COLO668 (cell line): ENCODE measurements around the gene PTPRU.
"Not testable (repeated sequence)": the region's sequence is repeated elsewhere in the genome, so short reads cannot be mapped to it uniquely, and the experiment has no call there.

Experiments
- DNase-seq: peaks from one replicate; lab custom pipeline; 2025; ENCODE audit not compliant: unreplicated experiment; lab: John Stamatoyannopoulos, UW

PTPRU gene

GRCh38 chr1:29314685-29315084 is 78.4 kb downstream of the PTPRU start:
- DNase-seq = not testable (repeated sequence)

- DNase-seq = no peak
These were observed 78.9 kb downstream of the PTPRU start for GRCh38 chr1:29315262-29315661.

- no peak for DNase-seq
These were observed 79.6 kb downstream of the PTPRU start for GRCh38 chr1:29315876-29316275.

GRCh38 chr1:29317063-29317915 is 81.0 kb downstream of the PTPRU start:
- DNase-seq = no peak

- DNase-seq = no peak
These were observed 81.7 kb downstream of the PTPRU start for GRCh38 chr1:29317916-29318530.

DNA sequence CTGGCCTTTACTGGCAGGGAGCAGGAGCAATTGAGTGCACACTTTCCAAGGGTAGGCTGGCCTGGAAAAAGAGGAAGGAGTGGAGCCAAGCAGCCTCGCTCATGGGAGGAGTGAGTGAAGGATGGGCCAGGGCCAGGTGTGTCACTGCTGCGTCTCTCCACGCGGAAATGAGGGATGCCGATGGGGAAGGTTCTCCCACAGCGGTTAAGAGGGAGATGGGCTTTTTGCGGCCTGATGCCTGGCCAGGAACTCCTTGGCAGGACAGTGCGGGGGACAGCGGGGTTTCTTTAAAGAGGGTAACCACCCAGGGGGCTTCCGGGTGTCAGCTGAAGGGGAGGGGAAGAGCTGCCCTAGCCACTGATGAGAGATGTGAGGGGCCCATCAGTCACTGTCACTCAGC is 82.4 kb downstream of the PTPRU start:
- no peak for DNase-seq

GRCh38 chr1:29319300-29320110 is 83.2 kb downstream of the PTPRU start:
- no peak for DNase-seq

- no peak for DNase-seq
These were observed 84.0 kb downstream of the PTPRU start for GRCh38 chr1:29320156-29320940.

DNA sequence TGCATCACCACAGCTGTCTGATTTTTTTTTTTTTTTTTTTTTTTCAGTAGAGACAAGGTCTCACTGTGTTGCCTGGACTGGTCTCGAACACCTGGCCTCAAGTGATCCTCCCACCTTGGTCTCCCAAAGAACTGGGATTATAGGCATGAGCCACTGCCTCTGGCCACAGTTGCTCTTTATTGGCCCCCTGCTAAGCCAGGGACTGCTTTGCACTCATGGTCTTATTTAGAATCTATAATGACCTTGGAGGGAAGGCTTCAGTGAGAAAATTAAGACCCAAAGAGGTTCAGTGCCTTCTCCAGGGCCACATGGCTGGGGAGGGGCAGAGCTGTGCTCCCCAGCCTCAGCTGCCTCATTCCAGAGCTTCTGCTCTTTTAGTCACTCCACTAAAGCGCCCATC is 84.9 kb downstream of the PTPRU start:
- DNase-seq = no peak

- no peak for DNase-seq
These were observed 85.9 kb downstream of the PTPRU start for GRCh38 chr1:29322147-29322694.

DNA sequence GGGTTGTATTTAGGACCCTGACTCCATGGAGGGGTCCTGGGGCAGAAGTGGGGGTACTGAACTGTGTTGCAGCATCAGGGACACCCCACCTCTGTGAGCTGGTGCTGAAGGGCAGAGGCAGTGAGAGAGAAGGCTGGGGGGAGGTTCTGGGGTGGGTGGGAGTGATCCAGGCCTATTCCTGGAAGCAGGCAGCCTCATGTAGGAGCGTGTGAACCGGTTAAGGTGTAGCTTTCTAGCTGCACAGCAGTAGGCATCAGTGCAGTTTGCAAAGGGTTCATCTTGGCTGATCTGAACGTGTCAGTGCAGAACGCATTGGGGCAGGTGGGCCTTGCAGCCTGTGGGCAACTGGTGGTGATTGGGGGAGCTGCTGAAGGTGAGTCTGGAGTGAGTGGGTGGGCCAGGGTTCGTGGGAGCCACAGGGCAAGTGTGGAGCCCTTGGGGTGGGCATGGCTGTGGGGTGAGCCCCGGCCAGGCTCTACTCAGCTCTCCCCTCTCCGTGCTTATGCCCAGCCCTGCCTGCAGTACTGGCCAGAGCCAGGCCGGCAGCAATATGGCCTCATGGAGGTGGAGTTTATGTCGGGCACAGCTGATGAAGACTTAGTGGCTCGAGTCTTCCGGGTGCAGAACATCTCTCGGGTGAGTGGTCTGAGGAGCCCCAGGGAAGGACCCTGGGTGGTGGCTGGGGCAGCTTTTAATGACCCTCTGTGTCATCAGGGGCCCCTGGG is 86.7 kb downstream of the PTPRU start:
- no peak for DNase-seq

GRCh38 chr1:29323636-29324035 is 87.3 kb downstream of the PTPRU start:
- DNase-seq = no peak

- DNase-seq = no peak
These were observed 87.9 kb downstream of the PTPRU start for GRCh38 chr1:29324202-29324601.

GRCh38 chr1:29324771-29325351 is 88.5 kb downstream of the PTPRU start:
- no peak for DNase-seq

GRCh38 chr1:29325675-29326074 is 89.4 kb downstream of the PTPRU start:
- no peak for DNase-seq

GRCh38 chr1:29326123-29326522 is 89.8 kb downstream of the PTPRU start:
- DNase-seq = no peak

DNA sequence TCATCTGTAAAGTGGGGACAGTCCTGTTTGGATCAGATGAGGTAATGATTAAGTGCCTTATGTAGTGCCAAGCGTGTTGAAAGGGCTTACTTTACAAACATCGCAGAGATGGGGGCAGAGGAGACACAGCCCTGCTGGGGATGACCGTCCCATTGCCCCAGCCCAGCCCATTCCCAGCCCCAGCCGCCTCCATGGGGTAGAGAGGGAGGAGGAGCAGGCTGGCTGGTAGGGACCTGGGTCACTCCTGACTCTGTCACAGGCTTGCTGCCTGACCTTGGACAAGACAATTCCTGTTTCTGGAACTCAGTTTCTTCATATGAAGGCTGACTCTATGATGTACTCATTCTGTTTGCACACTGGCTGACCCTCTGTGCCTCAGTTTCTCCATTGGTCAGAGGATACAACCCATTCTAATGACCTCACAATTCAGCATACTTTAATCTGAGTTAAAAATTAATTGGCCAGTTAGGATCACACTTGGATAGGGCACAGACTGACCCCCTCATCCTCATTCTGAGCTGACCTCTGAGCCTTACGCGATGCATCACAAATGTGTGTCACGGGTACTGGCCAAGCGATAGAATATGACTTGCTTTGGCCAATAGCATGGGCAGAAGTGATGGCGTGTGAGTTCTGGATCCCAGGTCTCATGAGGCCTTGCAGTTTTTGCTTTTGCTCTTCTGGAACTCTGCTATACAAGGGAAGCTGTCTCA is 91.1 kb downstream of the PTPRU start:
- DNase-seq = no peak

- DNase-seq = no peak
These were observed 92.9 kb downstream of the PTPRU start for GRCh38 chr1:29329022-29329775.
